ENCODE results near the gene RIPOR2. TPM values are rescaled to one million over a fixed set of nuclear protein-coding genes. Genes with fewer than 3 reads are reported as not detected.
A peak's percentile ranks its signal among the peaks of the same experiment; 100 is the strongest.

The RIPOR2 gene
- total RNA-seq, 2 experiments from 2014 or later: 18.0 to 28.9 TPM

- peak; percentile 86 for DNase-seq (ENCODE audit: low spot score)
- CTCF ChIA-PET (ENCODE audit: unreplicated experiment): interaction anchor here (2.4 kb wide), 1 partner anchor 60 kb away, joined by 11 read pairs; no protein-coding TSS in a partner anchor
- Histone ChIP-seq H3K4me2 (ENCODE audit: low read length) (peak overlapping the region; percentile 96), H4K20me1 (ENCODE audit: insufficient read depth, low read length) (no peaks in the 10 kb centered on the region), H3K36me3 (ENCODE audit: insufficient read depth, low read length) (no peaks in the 10 kb centered on the region; the same call in 1 of the 2 replicates), H3K9me2 (ENCODE audit: insufficient read depth, low read length) (no peaks in the 10 kb centered on the region), H3K79me2 (ENCODE audit: insufficient read depth, low read depth, low read length) (peaks cover 72% of the 10 kb centered on the region), H3K9me3 (ENCODE audit: low read length) (0 out of 2 replicates have a peak, but pooled peaks cover 4% of the 10 kb centered on the region), H3K27ac (ENCODE audit: low read depth, low read length, poor library complexity, severe bottlenecking) (peak overlapping the region; percentile 88), H3K4me1 (ENCODE audit: insufficient read depth, low read length, poor library complexity, severe bottlenecking) (peaks cover 95% of the 10 kb centered on the region), H3K4me3 (ENCODE audit: low read depth, low read length, poor library complexity, severe bottlenecking) (peak overlapping the region; percentile 68), H2AFZ (ENCODE audit: low read length) (no peak overlapping the region; the same call in 1 of the 2 replicates)
- no TSS peak for BruUV-seq (replicated peaks)
- no peak for TF ChIP-seq CTCF (conservative IDR thresholded peaks at IDR 0.05; ENCODE audit: low read length)
- no peak for TF ChIP-seq EZH2phosphoT487 (IDR thresholded peaks at IDR 0.05; ENCODE audit: borderline replicate concordance, low read depth, low read length)
- POLR2A ChIA-PET: interaction anchor here (1.0 to 6.5 kb wide), 6 partner anchors 11 to 42 kb away, joined by 3 to 90 read pairs (median 4); no protein-coding TSS in a partner anchor
- intact Hi-C loops (cut with micrococcal nuclease; ENCODE audit: unreplicated experiment): loop anchor here (1.0 kb wide), 1 partner anchor 13 kb away; no protein-coding TSS in a partner anchor
Observed at GRCh38 chr6:24931718-24932691, 3.8 kb downstream of the RIPOR2 start.

GRCh38 chr6:24931296-24931695 lies 4.5 kb downstream of the RIPOR2 start:
- Histone ChIP-seq H3K27ac (ENCODE audit: low read depth, low read length, poor library complexity, severe bottlenecking) (peak overlapping the region; percentile 88), H3K9me2 (ENCODE audit: insufficient read depth, low read length) (no peaks in the 10 kb centered on the region), H3K36me3 (ENCODE audit: insufficient read depth, low read length) (no peaks in the 10 kb centered on the region; the same call in 1 of the 2 replicates), H2AFZ (ENCODE audit: low read length) (no peak overlapping the region), H3K4me1 (ENCODE audit: insufficient read depth, low read length, poor library complexity, severe bottlenecking) (peaks cover 91% of the 10 kb centered on the region), H3K9me3 (ENCODE audit: low read length) (0 out of 2 replicates have a peak, but pooled peaks cover 4% of the 10 kb centered on the region), H3K79me2 (ENCODE audit: insufficient read depth, low read depth, low read length) (peaks cover 75% of the 10 kb centered on the region), H3K4me2 (ENCODE audit: low read length) (peak overlapping the region; percentile 96), H3K4me3 (ENCODE audit: low read depth, low read length, poor library complexity, severe bottlenecking) (peak overlapping the region; percentile 68), H4K20me1 (ENCODE audit: insufficient read depth, low read length) (no peaks in the 10 kb centered on the region)
- intact Hi-C loops (cut with micrococcal nuclease; ENCODE audit: unreplicated experiment): no loop called here
- BruUV-seq (replicated peaks): no TSS peak
- TF ChIP-seq CTCF (conservative IDR thresholded peaks at IDR 0.05; ENCODE audit: low read length) (no peak), EZH2phosphoT487 (IDR thresholded peaks at IDR 0.05; ENCODE audit: borderline replicate concordance, low read depth, low read length) (no peak)
- ChIA-PET CTCF (ENCODE audit: unreplicated experiment) (no interaction called here), POLR2A (interaction anchor here (1.0 to 1.2 kb wide), 3 partner anchors 10 to 42 kb away, joined by 3 to 5 read pairs (median 4); no protein-coding TSS in a partner anchor)
- no peak for DNase-seq (ENCODE audit: low spot score)

Data from OCI-LY7 (cell line).